HepG2 (cell line): Measurements from ENCODE around the gene SFI1. TPM values are rescaled to one million over a fixed set of nuclear protein-coding genes. Genes with fewer than 3 reads are reported as not detected.

ENCODE experiments used
- ASH2L ChIP-seq: fragments of 300-600, 200-600 bp; sonication (generic); IDR thresholded peaks from 2 replicates; pipeline ENCODE4 v1.7.0; 2017; ENCODE audit warnings: low read depth, mild to moderate bottlenecking, moderate library complexity, mixed read lengths, low read length; ENCODE audit not compliant: insufficient read length
- BCL6 ChIP-seq: IDR thresholded peaks from 2 replicates; pipeline ENCODE4 v1.6.1; 2016; ENCODE audit warnings: missing genetic modification reagents, missing compliant biosample characterization
- ESRRA ChIP-seq: sonication (generic); formaldehyde crosslinking; IDR thresholded peaks from 2 replicates; pipeline ENCODE4 v1.5.1; 2020; ENCODE audit warnings: mild to moderate bottlenecking, low read depth, missing genetic modification reagents
- GFI1 ChIP-seq: sonication (generic); formaldehyde crosslinking; IDR thresholded peaks from 2 replicates; pipeline ENCODE4 v1.5.0; 2020; ENCODE audit warnings: missing genetic modification reagents, mild to moderate bottlenecking, borderline replicate concordance
- JDP2 ChIP-seq: sonication (generic); formaldehyde crosslinking; IDR thresholded peaks from 2 replicates; pipeline ENCODE4 v1.8.1; 2022; ENCODE audit warnings: missing genetic modification reagents, borderline replicate concordance
- KAT8 ChIP-seq: IDR thresholded peaks from 2 replicates; pipeline ENCODE4 v1.6.1; 2016; ENCODE audit warnings: missing genetic modification reagents, missing compliant biosample characterization
- MED1 ChIP-seq: sonication (generic); formaldehyde crosslinking; IDR thresholded peaks from 2 replicates; pipeline ENCODE4 v1.4.0; 2020; ENCODE audit warnings: missing genetic modification reagents
- NCOA1 ChIP-seq: sonication (generic); formaldehyde crosslinking; IDR thresholded peaks from 2 replicates; pipeline ENCODE4 v1.9.0; 2021; ENCODE audit warnings: missing genetic modification reagents
- NONO ChIP-seq, 2 experiments: fragments of 450-650 bp in 1 of 2; sonication (generic) in 1 of 2; formaldehyde crosslinking in 1 of 2; IDR thresholded peaks in 1 of 2; conservative IDR thresholded peaks in 1 of 2; 2 replicates each; pipeline versions ENCODE4 v1.6.1 to v1.8.0; 2017 to 2022; ENCODE audit warnings: mild to moderate bottlenecking in 1 of 2, missing genetic modification reagents in 1 of 2, moderate library complexity in 1 of 2
- POGK ChIP-seq: sonication (generic); formaldehyde crosslinking; conservative IDR thresholded peaks from 2 replicates; pipeline ENCODE4 v1.8.0; 2022; ENCODE audit warnings: mild to moderate bottlenecking, moderate library complexity, missing genetic modification reagents
- POGZ ChIP-seq: sonication (generic); formaldehyde crosslinking; IDR thresholded peaks from 2 replicates; pipeline ENCODE4 v1.4.0; 2020; ENCODE audit warnings: mild to moderate bottlenecking, missing genetic modification reagents
- RFXANK ChIP-seq: IDR thresholded peaks from 2 replicates; pipeline ENCODE4 v1.6.1; 2016
- SOX5 ChIP-seq: IDR thresholded peaks from 2 replicates; pipeline ENCODE4 v1.6.1; 2016; ENCODE audit warnings: borderline replicate concordance
- SP4 ChIP-seq: sonication (generic); formaldehyde crosslinking; IDR thresholded peaks from 2 replicates; pipeline ENCODE4 v1.8.1; 2023; ENCODE audit warnings: mild to moderate bottlenecking, missing genetic modification reagents
- TAF15 ChIP-seq: fragments of 200-400 bp; formaldehyde crosslinking; IDR thresholded peaks from one replicate; pipeline ENCODE4 v1.6.1; 2018; ENCODE audit warnings: mild to moderate bottlenecking, low read depth, low read length; ENCODE audit not compliant: poor library complexity, severe bottlenecking
- ZNF451 ChIP-seq: sonication (generic); formaldehyde crosslinking; IDR thresholded peaks from 2 replicates; pipeline ENCODE4 v1.5.0; 2020; ENCODE audit warnings: mild to moderate bottlenecking, missing genetic modification reagents
- ZNF460 ChIP-seq: sonication (generic); formaldehyde crosslinking; IDR thresholded peaks from 2 replicates; pipeline ENCODE4 v1.5.1; 2020; ENCODE audit warnings: missing genetic modification reagents, mild to moderate bottlenecking, borderline replicate concordance
- ZNF777 ChIP-seq: sonication (generic); formaldehyde crosslinking; IDR thresholded peaks from 2 replicates; pipeline ENCODE4 v1.4.0; 2020; ENCODE audit warnings: missing genetic modification reagents
- polyA plus RNA-seq, 8 experiments: library from polyadenylated mRNA; depleted of rRNA in 3 of 8; stranded (reverse) in 7 of 8; unstranded in 1 of 8; fragments of >200 nt; fragmentation: Illumina TruSeq in 4 of 8; extraction: Trizol in 4 of 8; gene quantifications; 2 replicates each; pipeline versions ENCODE4 v1.2.1 to v1.2.3, GENCODE V29; 2011 to 2016; ENCODE audit warnings: low read depth in 4 of 8, missing spikeins in 1 of 8, mixed read lengths in 1 of 8; ENCODE audit not compliant: insufficient read depth in 1 of 8
- total RNA-seq, 5 experiments: library from RNA; depleted of rRNA; stranded (reverse); fragments of >200 nt; fragmentation: Illumina TruSeq; extraction: Trizol; gene quantifications; 2 replicates each; pipeline ENCODE4 v1.2.3, GENCODE V29; 2016; ENCODE audit warnings: low read depth in 1 of 5
- TF ChIP-seq, protein P1 (sequence below): IDR thresholded peaks from 2 replicates; pipeline ENCODE4 v1.6.1; 2016; ENCODE audit warnings: missing genetic modification reagents, missing compliant biosample characterization
- TF ChIP-seq, protein P2 (sequence below): sonication (generic); formaldehyde crosslinking; IDR thresholded peaks from 2 replicates; pipeline ENCODE4 v1.9.0; 2021; ENCODE audit warnings: missing genetic modification reagents, borderline replicate concordance
- TF ChIP-seq, protein P3 (sequence below): IDR thresholded peaks from 2 replicates; pipeline ENCODE4 v1.6.1; 2016; ENCODE audit warnings: missing compliant biosample characterization, missing genetic modification reagents, borderline replicate concordance
- TF ChIP-seq, protein P4 (sequence below): sonication (generic); formaldehyde crosslinking; conservative IDR thresholded peaks from 2 replicates; pipeline ENCODE4 v1.4.0; 2020; ENCODE audit warnings: missing genetic modification reagents

Gene SFI1
- total and polyA plus RNA-seq, 2 of the 13 experiments (the other 11 are each of a cell fraction or from before 2014, with no cell fraction given) = 20.5 to 40.1 TPM

GRCh38 chr22:31661851-31662667, 165.7 kb downstream of the SFI1 start, which contains the start of gene PISD (continued):
- TF ChIP-seq, protein P1, sequence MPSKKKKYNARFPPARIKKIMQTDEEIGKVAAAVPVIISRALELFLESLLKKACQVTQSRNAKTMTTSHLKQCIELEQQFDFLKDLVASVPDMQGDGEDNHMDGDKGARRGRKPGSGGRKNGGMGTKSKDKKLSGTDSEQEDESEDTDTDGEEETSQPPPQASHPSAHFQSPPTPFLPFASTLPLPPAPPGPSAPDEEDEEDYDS (CRISPR knock-in tag) = peak; percentile 95
- TF ChIP-seq ZNF460 (no peak), ZNF451 (peak; percentile 69; the same call in 1 of the 2 replicates), TAF15 (peak; percentile 83), GFI1 (CRISPR knock-in tag) (peak; percentile 79), POGK (CRISPR knock-in tag) (0 out of 2 replicates have a peak, but pooled peaks have one; percentile 75), ASH2L (peak; percentile 97), ESRRA (CRISPR knock-in tag) (no peak), POGZ (CRISPR knock-in tag) (peak; percentile 85), KAT8 (peak; percentile 97), JDP2 (CRISPR knock-in tag) (no peak), NONO (IDR thresholded peaks at IDR 0.05) (no peak), NONO (CRISPR knock-in tag; conservative IDR thresholded peaks at IDR 0.05) (peak; percentile 97), MED1 (CRISPR knock-in tag) (peak; percentile 84), RFXANK (CRISPR knock-in tag) (no peak), BCL6 (CRISPR knock-in tag) (no peak), SOX5 (CRISPR knock-in tag) (peak; percentile 59; the same call in 1 of the 2 replicates), NCOA1 (CRISPR knock-in tag) (peak; percentile 65; the same call in 1 of the 2 replicates), SP4 (peak; percentile 99), ZNF777 (CRISPR knock-in tag) (peak; percentile 89)
- TF ChIP-seq, protein P2, sequence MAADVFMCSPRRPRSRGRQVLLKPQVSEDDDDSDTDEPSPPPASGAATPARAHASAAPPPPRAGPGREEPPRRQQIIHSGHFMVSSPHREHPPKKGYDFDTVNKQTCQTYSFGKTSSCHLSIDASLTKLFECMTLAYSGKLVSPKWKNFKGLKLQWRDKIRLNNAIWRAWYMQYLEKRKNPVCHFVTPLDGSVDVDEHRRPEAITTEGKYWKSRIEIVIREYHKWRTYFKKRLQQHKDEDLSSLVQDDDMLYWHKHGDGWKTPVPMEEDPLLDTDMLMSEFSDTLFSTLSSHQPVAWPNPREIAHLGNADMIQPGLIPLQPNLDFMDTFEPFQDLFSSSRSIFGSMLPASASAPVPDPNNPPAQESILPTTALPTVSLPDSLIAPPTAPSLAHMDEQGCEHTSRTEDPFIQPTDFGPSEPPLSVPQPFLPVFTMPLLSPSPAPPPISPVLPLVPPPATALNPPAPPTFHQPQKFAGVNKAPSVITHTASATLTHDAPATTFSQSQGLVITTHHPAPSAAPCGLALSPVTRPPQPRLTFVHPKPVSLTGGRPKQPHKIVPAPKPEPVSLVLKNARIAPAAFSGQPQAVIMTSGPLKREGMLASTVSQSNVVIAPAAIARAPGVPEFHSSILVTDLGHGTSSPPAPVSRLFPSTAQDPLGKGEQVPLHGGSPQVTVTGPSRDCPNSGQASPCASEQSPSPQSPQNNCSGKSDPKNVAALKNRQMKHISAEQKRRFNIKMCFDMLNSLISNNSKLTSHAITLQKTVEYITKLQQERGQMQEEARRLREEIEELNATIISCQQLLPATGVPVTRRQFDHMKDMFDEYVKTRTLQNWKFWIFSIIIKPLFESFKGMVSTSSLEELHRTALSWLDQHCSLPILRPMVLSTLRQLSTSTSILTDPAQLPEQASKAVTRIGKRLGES (CRISPR knock-in tag) = no peak
- TF ChIP-seq, protein P3, sequence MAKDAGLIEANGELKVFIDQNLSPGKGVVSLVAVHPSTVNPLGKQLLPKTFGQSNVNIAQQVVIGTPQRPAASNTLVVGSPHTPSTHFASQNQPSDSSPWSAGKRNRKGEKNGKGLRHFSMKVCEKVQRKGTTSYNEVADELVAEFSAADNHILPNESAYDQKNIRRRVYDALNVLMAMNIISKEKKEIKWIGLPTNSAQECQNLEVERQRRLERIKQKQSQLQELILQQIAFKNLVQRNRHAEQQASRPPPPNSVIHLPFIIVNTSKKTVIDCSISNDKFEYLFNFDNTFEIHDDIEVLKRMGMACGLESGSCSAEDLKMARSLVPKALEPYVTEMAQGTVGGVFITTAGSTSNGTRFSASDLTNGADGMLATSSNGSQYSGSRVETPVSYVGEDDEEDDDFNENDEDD (CRISPR knock-in tag) = peak; percentile 26; the same call in 1 of the 2 replicates
- TF ChIP-seq, protein P4, sequence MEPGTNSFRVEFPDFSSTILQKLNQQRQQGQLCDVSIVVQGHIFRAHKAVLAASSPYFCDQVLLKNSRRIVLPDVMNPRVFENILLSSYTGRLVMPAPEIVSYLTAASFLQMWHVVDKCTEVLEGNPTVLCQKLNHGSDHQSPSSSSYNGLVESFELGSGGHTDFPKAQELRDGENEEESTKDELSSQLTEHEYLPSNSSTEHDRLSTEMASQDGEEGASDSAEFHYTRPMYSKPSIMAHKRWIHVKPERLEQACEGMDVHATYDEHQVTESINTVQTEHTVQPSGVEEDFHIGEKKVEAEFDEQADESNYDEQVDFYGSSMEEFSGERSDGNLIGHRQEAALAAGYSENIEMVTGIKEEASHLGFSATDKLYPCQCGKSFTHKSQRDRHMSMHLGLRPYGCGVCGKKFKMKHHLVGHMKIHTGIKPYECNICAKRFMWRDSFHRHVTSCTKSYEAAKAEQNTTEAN (CRISPR knock-in tag) = peak; percentile 60
